ENCODE measurements around the gene GLT6D1. TPM values are rescaled to one million over a fixed set of nuclear protein-coding genes. Genes with fewer than 3 reads are reported as not detected.

GLT6D1 gene
- total and polyA plus RNA-seq, 2 of the 8 experiments (the other 6 are each of a cell fraction or from before 2014, with no cell fraction given), result 1.3 to 2.1 TPM

DNA sequence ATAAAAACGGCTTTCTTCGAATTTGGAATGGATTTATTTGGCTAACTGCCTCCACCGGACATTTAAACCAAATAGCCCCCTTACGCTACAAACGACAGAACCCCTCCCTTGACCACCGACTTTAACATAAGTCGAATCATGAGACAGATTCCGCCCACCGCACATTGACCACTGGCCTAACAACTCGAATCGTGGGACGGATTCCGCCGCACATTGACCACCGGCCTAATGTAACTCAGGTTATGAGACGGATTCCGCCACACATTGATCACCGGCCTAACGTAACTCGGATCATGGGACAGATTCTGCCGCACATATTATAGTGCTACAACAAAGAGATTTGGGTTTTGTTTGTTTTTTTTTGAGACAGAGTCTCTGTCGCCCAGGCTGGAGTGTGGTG, 21.1 kb upstream of the GLT6D1 start:
- peaks cover 0 to 8% (median 4%) of the 10 kb centered on the region in 4 experiments; a peak in 3 of 7 replicates for H3K4me1 ChIP-seq (replicated peaks in 1 of 4; ENCODE audit: control insufficient read depth in 3 of 4, insufficient read depth in 4 of 4, low read length in 3 of 4)
- H2AFZ ChIP-seq (ENCODE audit: low read length), result no peak overlapping the region
- H3K56ac ChIP-seq (replicated peaks; ENCODE audit: insufficient read length, low read depth, low read length), result no peak overlapping the region
- H3K36me3 ChIP-seq (ENCODE audit: control insufficient read depth in 2 of 4, insufficient read depth in 4 of 4, low read length in 3 of 4), result peaks cover 0 to 35% (median 4%) of the 10 kb centered on the region in 4 experiments; a peak in 5 of 8 replicates
- ChIA-PET CTCF (ENCODE audit: partially characterized antibody) (interaction anchor here (1.1 kb wide), 1 partner anchor 11 kb away, joined by 3 read pairs; no protein-coding TSS in a partner anchor), POLR2A (ENCODE audit: partially characterized antibody) (interaction anchor here (3.6 kb wide), 1 partner anchor 11 kb away, joined by 19 read pairs; no protein-coding TSS in a partner anchor)
- H4K8ac ChIP-seq (ENCODE audit: extremely low read depth, insufficient read depth, low read length), result no peak overlapping the region
- no peak overlapping the region for H3K9ac ChIP-seq (replicated peaks in 1 of 4; ENCODE audit: extremely low read depth in 1 of 4, low read depth in 3 of 4, low read length in 3 of 4)
- no peak overlapping the region for H3K14ac ChIP-seq (ENCODE audit: insufficient read length)
- H3K9me3 ChIP-seq (ENCODE audit: insufficient read depth in 2 of 2, low read depth in 1 of 2, low read length in 1 of 2), result peaks cover 29 to 33% of the 10 kb centered on the region in 2 experiments
- no peak overlapping the region for H2BK20ac ChIP-seq (ENCODE audit: low read length)
- H3K23ac ChIP-seq (ENCODE audit: insufficient read length), result no peak overlapping the region
- H3K23me2 ChIP-seq (ENCODE audit: low read depth, low read length), result no peaks in the 10 kb centered on the region
- no peak overlapping the region for H3K4me3 ChIP-seq (ENCODE audit: extremely low read depth in 1 of 4, insufficient read depth in 2 of 4, low read depth in 3 of 4, low read length in 4 of 4)
- no peak overlapping the region for H2AK5ac ChIP-seq (ENCODE audit: low read depth, low read length)
- no peak for DNase-seq (ENCODE audit: low read depth in 1 of 2, low spot score in 2 of 2)
- no peak overlapping the region for H3K4me2 ChIP-seq (ENCODE audit: insufficient read depth in 1 of 2, low read depth in 2 of 2, low read length in 2 of 2)
- no peak overlapping the region for H2BK12ac ChIP-seq (ENCODE audit: low read depth, low read length)
- no peak overlapping the region for H4K91ac ChIP-seq (replicated peaks; ENCODE audit: insufficient read length, low read length)
- H3K4ac ChIP-seq (replicated peaks; ENCODE audit: insufficient read length, low read depth, low read length), result no peak overlapping the region
- no peak overlapping the region for H2BK5ac ChIP-seq (ENCODE audit: low read depth, low read length)
- no peak overlapping the region for H2BK120ac ChIP-seq (replicated peaks; ENCODE audit: low read depth, low read length)
- H3K18ac ChIP-seq (ENCODE audit: extremely low read depth, low read length), result no peak overlapping the region
- no peak for FAIRE-seq
- no peaks in the 10 kb centered on the region for H4K20me1 ChIP-seq (replicated peaks in 1 of 2; ENCODE audit: control insufficient read depth in 1 of 2, insufficient read depth in 2 of 2, low read length in 2 of 2)
- no peak overlapping the region for H3K27ac ChIP-seq (ENCODE audit: low read depth, low read length)
- 95% methylated on average over 22 of the region's 22 CpGs; no CpG with 5 or more reads in 1 of the 2 experiments for WGBS, 2 experiments (ENCODE audit: extremely low coverage in 1 of 2, insufficient coverage in 1 of 2, insufficient read length in 1 of 2, insufficient replicate concordance in 2 of 2, low coverage in 1 of 2, low lambda C conversion rate in 2 of 2, missing lambda C conversion rate in 1 of 2)
- no peak overlapping the region for H2BK15ac ChIP-seq (ENCODE audit: low read length)
- no peaks in the 10 kb centered on the region for H3K79me1 ChIP-seq (ENCODE audit: low read depth, low read length)
- H3K27me3 ChIP-seq (replicated peaks in 1 of 4; ENCODE audit: control insufficient read depth in 3 of 4, extremely low read depth in 1 of 4, insufficient read depth in 3 of 4, low read length in 3 of 4), result no peaks in the 10 kb centered on the region
- no peaks in the 10 kb centered on the region for H3K79me2 ChIP-seq (ENCODE audit: control insufficient read depth in 1 of 2, insufficient read depth in 2 of 2, low read length in 2 of 2)
- no peak overlapping the region for H4K5ac ChIP-seq (ENCODE audit: insufficient read length, low read depth, low read length)
- TF ChIP-seq SIN3A (conservative IDR thresholded peaks at IDR 0.05 in 1 of 2, IDR thresholded peaks at IDR 0.05 in 1 of 2; ENCODE audit: low read depth in 1 of 2, low read length in 2 of 2) (no peak), TAF1 (IDR thresholded peaks at IDR 0.05; ENCODE audit: low read depth, low read length) (no peak), MAFK (IDR thresholded peaks at IDR 0.05; ENCODE audit: low read depth, low read length) (no peak), TCF12 (IDR thresholded peaks at IDR 0.05; ENCODE audit: low read depth, low read length) (no peak), GABPA (IDR thresholded peaks at IDR 0.05; ENCODE audit: borderline replicate concordance, insufficient read depth, low read length) (no peak), TBP (IDR thresholded peaks at IDR 0.05; ENCODE audit: low read depth, low read length) (no peak), HDAC2 (IDR thresholded peaks at IDR 0.05; ENCODE audit: borderline replicate concordance in 1 of 2, low read depth in 2 of 2, low read length in 2 of 2) (no peak)
- TF ChIP-seq, protein P1, sequence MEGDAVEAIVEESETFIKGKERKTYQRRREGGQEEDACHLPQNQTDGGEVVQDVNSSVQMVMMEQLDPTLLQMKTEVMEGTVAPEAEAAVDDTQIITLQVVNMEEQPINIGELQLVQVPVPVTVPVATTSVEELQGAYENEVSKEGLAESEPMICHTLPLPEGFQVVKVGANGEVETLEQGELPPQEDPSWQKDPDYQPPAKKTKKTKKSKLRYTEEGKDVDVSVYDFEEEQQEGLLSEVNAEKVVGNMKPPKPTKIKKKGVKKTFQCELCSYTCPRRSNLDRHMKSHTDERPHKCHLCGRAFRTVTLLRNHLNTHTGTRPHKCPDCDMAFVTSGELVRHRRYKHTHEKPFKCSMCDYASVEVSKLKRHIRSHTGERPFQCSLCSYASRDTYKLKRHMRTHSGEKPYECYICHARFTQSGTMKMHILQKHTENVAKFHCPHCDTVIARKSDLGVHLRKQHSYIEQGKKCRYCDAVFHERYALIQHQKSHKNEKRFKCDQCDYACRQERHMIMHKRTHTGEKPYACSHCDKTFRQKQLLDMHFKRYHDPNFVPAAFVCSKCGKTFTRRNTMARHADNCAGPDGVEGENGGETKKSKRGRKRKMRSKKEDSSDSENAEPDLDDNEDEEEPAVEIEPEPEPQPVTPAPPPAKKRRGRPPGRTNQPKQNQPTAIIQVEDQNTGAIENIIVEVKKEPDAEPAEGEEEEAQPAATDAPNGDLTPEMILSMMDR (IDR thresholded peaks at IDR 0.05; ENCODE audit: control extremely low read depth in 1 of 3, insufficient read depth in 1 of 3, low read depth in 1 of 3, low read length in 3 of 3), result no peak
- TF ChIP-seq, protein P2, sequence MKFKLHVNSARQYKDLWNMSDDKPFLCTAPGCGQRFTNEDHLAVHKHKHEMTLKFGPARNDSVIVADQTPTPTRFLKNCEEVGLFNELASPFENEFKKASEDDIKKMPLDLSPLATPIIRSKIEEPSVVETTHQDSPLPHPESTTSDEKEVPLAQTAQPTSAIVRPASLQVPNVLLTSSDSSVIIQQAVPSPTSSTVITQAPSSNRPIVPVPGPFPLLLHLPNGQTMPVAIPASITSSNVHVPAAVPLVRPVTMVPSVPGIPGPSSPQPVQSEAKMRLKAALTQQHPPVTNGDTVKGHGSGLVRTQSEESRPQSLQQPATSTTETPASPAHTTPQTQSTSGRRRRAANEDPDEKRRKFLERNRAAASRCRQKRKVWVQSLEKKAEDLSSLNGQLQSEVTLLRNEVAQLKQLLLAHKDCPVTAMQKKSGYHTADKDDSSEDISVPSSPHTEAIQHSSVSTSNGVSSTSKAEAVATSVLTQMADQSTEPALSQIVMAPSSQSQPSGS (IDR thresholded peaks at IDR 0.05; ENCODE audit: low read length), result no peak

Measured in H1 (cell line).